ENCODE data around the gene HELZ.

HELZ gene

GRCh38 chr17:67245694-67246402, 852 bp upstream of the HELZ start:
- in situ Hi-C loops (cut with HindIII; ENCODE audit: low sequenced_read_pairs): no loop called here
- TF ChIP-seq, protein P1, sequence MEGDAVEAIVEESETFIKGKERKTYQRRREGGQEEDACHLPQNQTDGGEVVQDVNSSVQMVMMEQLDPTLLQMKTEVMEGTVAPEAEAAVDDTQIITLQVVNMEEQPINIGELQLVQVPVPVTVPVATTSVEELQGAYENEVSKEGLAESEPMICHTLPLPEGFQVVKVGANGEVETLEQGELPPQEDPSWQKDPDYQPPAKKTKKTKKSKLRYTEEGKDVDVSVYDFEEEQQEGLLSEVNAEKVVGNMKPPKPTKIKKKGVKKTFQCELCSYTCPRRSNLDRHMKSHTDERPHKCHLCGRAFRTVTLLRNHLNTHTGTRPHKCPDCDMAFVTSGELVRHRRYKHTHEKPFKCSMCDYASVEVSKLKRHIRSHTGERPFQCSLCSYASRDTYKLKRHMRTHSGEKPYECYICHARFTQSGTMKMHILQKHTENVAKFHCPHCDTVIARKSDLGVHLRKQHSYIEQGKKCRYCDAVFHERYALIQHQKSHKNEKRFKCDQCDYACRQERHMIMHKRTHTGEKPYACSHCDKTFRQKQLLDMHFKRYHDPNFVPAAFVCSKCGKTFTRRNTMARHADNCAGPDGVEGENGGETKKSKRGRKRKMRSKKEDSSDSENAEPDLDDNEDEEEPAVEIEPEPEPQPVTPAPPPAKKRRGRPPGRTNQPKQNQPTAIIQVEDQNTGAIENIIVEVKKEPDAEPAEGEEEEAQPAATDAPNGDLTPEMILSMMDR (IDR thresholded peaks at IDR 0.05; ENCODE audit: low read depth, low read length, missing control alignments): no peak
- H3K4me3 ChIP-seq (ENCODE audit: low read depth, low read length): peak overlapping the region; percentile 73
- no peak for DNase-seq (ENCODE audit: low read depth)

GRCh38 chr17:67244431-67245072, 444 bp downstream of the HELZ start:
- no peak for DNase-seq (ENCODE audit: low read depth)
- in situ Hi-C loops (cut with HindIII; ENCODE audit: low sequenced_read_pairs): no loop called here
- TF ChIP-seq, protein P1 (IDR thresholded peaks at IDR 0.05; ENCODE audit: low read depth, low read length, missing control alignments): no peak
- H3K4me3 ChIP-seq (ENCODE audit: low read depth, low read length): peak overlapping the region; percentile 73

DNA sequence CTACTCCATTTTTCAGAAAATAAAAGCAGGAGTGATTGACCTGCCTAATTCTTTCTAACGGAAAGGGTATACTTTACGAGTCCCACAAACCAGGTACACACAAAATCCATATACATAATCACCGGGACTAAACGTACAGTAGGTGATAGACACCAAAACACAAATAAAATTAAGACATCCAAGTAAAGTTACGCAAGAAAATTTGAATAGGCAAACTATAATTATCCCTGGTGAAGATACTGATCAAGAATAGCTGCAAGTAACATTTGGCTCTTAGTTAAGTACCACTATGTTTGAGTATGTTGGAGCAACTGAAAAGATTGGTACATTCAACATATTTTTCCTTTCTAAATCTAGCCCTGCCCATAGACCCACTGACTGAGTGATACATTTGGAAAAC, 1.7 kb downstream of the HELZ start:
- in situ Hi-C loops (cut with HindIII; ENCODE audit: low sequenced_read_pairs): no loop called here
- no peak for DNase-seq (ENCODE audit: low read depth)
- H3K4me3 ChIP-seq (ENCODE audit: low read depth, low read length): peak overlapping the region; percentile 73
- TF ChIP-seq, protein P1 (IDR thresholded peaks at IDR 0.05; ENCODE audit: low read depth, low read length, missing control alignments): no peak

DNA sequence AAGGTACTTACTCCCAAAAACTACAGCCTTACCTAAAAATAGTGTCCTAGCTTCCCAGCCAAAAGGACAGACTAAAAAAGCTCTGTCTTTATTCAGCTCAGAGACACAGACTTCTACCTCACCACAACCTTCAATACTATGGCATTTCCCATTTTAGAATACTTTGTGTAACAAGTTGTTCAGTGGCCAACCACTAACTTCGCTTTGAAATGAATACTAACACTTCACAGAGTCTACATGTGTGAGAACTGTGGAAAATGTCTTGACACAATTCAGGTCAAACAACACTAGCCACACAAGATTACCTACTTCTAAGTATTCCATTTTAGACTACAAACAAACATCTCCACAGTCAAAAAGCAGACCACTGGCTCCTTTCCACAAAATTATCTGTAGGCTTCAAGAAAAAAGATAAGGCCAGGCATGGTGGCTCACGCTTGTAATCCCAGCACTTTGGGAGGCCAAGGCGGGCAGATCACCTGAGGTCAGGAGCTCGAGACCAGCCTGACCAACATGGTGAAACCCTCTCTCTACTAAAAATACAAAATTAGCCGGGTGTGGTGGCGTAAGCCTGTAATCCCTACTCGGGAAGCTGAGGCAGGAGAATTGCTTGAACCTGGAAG, 3.2 kb downstream of the HELZ start:
- H3K4me3 ChIP-seq (ENCODE audit: low read depth, low read length): no peak overlapping the region
- TF ChIP-seq, protein P1 (IDR thresholded peaks at IDR 0.05; ENCODE audit: low read depth, low read length, missing control alignments): no peak
- DNase-seq (ENCODE audit: low read depth): no peak
- in situ Hi-C loops (cut with HindIII; ENCODE audit: low sequenced_read_pairs): no loop called here

- in situ Hi-C loops (cut with HindIII; ENCODE audit: low sequenced_read_pairs): loop anchor here (5.0 kb wide), 1 partner anchor 48 kb away; no protein-coding TSS in a partner anchor
- DNase-seq (ENCODE audit: low read depth): no peak
- TF ChIP-seq, protein P1 (IDR thresholded peaks at IDR 0.05; ENCODE audit: low read depth, low read length, missing control alignments): no peak
Observed at GRCh38 chr17:67239597-67239996, 5.4 kb downstream of the HELZ start.

GRCh38 chr17:67238991-67239390, 6.0 kb downstream of the HELZ start:
- TF ChIP-seq, protein P1 (IDR thresholded peaks at IDR 0.05; ENCODE audit: low read depth, low read length, missing control alignments): no peak
- in situ Hi-C loops (cut with HindIII; ENCODE audit: low sequenced_read_pairs): loop anchor here (5.0 kb wide), 1 partner anchor 48 kb away; no protein-coding TSS in a partner anchor
- no peak for DNase-seq (ENCODE audit: low read depth)
- no peak overlapping the region for H3K4me3 ChIP-seq (ENCODE audit: low read depth, low read length)

More at GRCh38 chr17:67239597-67239996, 5.4 kb downstream of the HELZ start:
- H3K4me3 ChIP-seq (ENCODE audit: low read depth, low read length): no peak overlapping the region

Measured in astrocyte of the cerebellum (primary cell).